HL-60 (cell line): ENCODE measurements around the gene LEMD2.

Experiments used
- GABPA ChIP-seq: IDR thresholded peaks from 2 replicates; pipeline ENCODE4 v1.6.1; 2012; ENCODE audit warnings: low read depth
- POLR2AphosphoS5 ChIP-seq: IDR thresholded peaks from 2 replicates; pipeline ENCODE4 v1.6.1; 2012; ENCODE audit warnings: low read depth
- SPI1 ChIP-seq: IDR thresholded peaks from 2 replicates; pipeline ENCODE4 v1.6.1; 2012; ENCODE audit warnings: low read depth, mild to moderate bottlenecking, borderline replicate concordance
- TF ChIP-seq, protein P1 (sequence below): IDR thresholded peaks from one replicate; pipeline ENCODE4 v1.5.1; 2011; ENCODE audit warnings: low read length, control low read depth, inconsistent platforms; ENCODE audit not compliant: insufficient read depth
- TF ChIP-seq, protein P2 (sequence below): IDR thresholded peaks from 2 replicates; pipeline ENCODE4 v1.6.1; 2012; ENCODE audit warnings: low read depth; ENCODE audit not compliant: insufficient replicate concordance

DNA sequence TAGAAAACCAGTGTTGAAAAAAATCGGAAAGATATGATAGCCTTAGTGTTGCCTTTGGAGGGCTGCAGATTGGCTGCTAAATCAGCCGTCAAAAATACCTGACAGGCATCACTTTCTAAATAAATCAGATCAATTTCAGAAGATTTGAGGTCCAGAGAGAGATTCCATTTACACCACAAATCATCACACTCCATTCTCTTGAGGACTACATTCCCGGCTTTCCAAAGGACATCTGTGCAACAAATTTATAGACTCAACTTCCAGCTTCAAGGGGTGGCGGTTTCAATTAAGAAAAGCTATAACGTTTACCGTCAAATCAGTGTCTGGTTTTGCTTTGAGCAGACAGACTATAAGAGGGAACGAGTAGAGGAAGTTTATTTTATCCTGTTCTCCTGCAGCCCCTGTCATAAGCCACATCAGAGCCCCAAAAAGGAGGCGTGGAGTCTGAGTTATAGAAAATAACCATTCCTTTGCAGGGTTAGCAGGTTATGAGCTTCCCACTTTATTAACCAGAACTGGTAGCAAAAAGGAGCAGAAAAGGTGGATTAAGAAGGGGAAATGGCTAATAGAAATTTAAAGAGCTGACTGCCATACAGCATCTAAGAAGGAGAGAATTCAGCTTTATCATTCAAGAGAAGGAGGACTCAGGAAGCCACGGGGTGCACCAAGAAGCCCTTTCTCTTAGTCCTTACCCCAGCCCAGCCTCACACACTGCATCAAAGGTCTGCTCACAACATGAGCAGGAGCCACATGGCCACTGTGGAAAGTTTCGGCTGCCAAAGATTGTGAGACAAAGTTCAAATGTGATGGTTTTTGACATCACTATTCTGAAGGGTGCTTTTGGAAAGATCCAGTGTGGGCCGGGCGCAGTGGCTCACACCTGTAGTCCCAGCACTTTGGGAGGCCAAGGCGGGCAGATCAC lies 64.6 kb downstream of the LEMD2 start:
- TF ChIP-seq, protein P1, sequence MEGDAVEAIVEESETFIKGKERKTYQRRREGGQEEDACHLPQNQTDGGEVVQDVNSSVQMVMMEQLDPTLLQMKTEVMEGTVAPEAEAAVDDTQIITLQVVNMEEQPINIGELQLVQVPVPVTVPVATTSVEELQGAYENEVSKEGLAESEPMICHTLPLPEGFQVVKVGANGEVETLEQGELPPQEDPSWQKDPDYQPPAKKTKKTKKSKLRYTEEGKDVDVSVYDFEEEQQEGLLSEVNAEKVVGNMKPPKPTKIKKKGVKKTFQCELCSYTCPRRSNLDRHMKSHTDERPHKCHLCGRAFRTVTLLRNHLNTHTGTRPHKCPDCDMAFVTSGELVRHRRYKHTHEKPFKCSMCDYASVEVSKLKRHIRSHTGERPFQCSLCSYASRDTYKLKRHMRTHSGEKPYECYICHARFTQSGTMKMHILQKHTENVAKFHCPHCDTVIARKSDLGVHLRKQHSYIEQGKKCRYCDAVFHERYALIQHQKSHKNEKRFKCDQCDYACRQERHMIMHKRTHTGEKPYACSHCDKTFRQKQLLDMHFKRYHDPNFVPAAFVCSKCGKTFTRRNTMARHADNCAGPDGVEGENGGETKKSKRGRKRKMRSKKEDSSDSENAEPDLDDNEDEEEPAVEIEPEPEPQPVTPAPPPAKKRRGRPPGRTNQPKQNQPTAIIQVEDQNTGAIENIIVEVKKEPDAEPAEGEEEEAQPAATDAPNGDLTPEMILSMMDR = no peak
- TF ChIP-seq, protein P2, sequence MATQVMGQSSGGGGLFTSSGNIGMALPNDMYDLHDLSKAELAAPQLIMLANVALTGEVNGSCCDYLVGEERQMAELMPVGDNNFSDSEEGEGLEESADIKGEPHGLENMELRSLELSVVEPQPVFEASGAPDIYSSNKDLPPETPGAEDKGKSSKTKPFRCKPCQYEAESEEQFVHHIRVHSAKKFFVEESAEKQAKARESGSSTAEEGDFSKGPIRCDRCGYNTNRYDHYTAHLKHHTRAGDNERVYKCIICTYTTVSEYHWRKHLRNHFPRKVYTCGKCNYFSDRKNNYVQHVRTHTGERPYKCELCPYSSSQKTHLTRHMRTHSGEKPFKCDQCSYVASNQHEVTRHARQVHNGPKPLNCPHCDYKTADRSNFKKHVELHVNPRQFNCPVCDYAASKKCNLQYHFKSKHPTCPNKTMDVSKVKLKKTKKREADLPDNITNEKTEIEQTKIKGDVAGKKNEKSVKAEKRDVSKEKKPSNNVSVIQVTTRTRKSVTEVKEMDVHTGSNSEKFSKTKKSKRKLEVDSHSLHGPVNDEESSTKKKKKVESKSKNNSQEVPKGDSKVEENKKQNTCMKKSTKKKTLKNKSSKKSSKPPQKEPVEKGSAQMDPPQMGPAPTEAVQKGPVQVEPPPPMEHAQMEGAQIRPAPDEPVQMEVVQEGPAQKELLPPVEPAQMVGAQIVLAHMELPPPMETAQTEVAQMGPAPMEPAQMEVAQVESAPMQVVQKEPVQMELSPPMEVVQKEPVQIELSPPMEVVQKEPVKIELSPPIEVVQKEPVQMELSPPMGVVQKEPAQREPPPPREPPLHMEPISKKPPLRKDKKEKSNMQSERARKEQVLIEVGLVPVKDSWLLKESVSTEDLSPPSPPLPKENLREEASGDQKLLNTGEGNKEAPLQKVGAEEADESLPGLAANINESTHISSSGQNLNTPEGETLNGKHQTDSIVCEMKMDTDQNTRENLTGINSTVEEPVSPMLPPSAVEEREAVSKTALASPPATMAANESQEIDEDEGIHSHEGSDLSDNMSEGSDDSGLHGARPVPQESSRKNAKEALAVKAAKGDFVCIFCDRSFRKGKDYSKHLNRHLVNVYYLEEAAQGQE = no peak
- TF ChIP-seq GABPA = no peak
- no peak for TF ChIP-seq SPI1
- TF ChIP-seq POLR2AphosphoS5 = no peak
